Suppressor macrophage treated with lipopolysaccharide for 1 hour (primary cell): ENCODE measurements around the gene ATP9A.
"Not testable (repeated sequence)": the region's sequence is repeated elsewhere in the genome, so short reads cannot be mapped to it uniquely, and the experiment has no call there.

Source experiments
- DNase-seq, 3 donors: peaks; one replicate each; pipeline ENCODE4 v3.0.0-alpha.2; 2020 to 2022

Gene ATP9A

GRCh38 chr20:51570739-51571459 is 197.3 kb downstream of the ATP9A start:
- no peak for DNase-seq

GRCh38 chr20:51569815-51570738 is 198.1 kb downstream of the ATP9A start:
- DNase-seq, result no peak

- DNase-seq, result not testable (repeated sequence)
These were observed 199.7 kb downstream of the ATP9A start for GRCh38 chr20:51568533-51568932.

- no peak for DNase-seq
These were observed 200.6 kb downstream of the ATP9A start for GRCh38 chr20:51567622-51568021.

GRCh38 chr20:51566594-51566993 is 201.6 kb downstream of the ATP9A start:
- DNase-seq, result no peak

- DNase-seq, result peak in 1 of 3 donors; percentile 18
These were observed 202.7 kb downstream of the ATP9A start for GRCh38 chr20:51565298-51566144.

- DNase-seq, result peak in 1 of 3 donors; percentile 46
These were observed 204.5 kb downstream of the ATP9A start for GRCh38 chr20:51563486-51564332.

- DNase-seq, result no peak
These were observed 205.1 kb downstream of the ATP9A start for GRCh38 chr20:51563174-51563485.

GRCh38 chr20:51562332-51563173 is 205.6 kb downstream of the ATP9A start:
- peak in 1 of 3 donors; percentile 52 for DNase-seq

- DNase-seq, result no peak
These were observed 206.2 kb downstream of the ATP9A start for GRCh38 chr20:51562027-51562331.

GRCh38 chr20:51560550-51561307 is 207.5 kb downstream of the ATP9A start:
- DNase-seq, result no peak

GRCh38 chr20:51560042-51560441 is 208.1 kb downstream of the ATP9A start:
- no peak for DNase-seq

- peak in 1 of 3 donors; percentile 53 for DNase-seq
These were observed 213.5 kb downstream of the ATP9A start for GRCh38 chr20:51554538-51555165.

- DNase-seq, result no peak
These were observed 214.2 kb downstream of the ATP9A start for GRCh38 chr20:51553897-51554486.

- no peak for DNase-seq
These were observed 217.0 kb downstream of the ATP9A start for GRCh38 chr20:51551186-51551585.

- no peak for DNase-seq
These were observed 218.7 kb downstream of the ATP9A start for GRCh38 chr20:51549474-51549873.

- no peak for DNase-seq
These were observed 220.2 kb downstream of the ATP9A start for GRCh38 chr20:51547951-51548350.
